GM18508 (cell line): ENCODE data around the gene EPHA3.

Source experiments
- ATAC-seq: cut with Tn5 transposase; IDR thresholded peaks from one replicate; pipeline ENCODE4 v1.9.1; 2021; ENCODE audit warnings: moderate number of reproducible peaks; ENCODE audit not compliant: insufficient read depth, unreplicated experiment

Gene EPHA3

GRCh38 chr3:89525609-89526008 is 418.2 kb downstream of the EPHA3 start:
- ATAC-seq = no peak

- ATAC-seq = no peak
Observed at GRCh38 chr3:89527736-89528305, 420.4 kb downstream of the EPHA3 start.
